Measurements from ENCODE around the gene BRINP1.

The BRINP1 gene, protein sequence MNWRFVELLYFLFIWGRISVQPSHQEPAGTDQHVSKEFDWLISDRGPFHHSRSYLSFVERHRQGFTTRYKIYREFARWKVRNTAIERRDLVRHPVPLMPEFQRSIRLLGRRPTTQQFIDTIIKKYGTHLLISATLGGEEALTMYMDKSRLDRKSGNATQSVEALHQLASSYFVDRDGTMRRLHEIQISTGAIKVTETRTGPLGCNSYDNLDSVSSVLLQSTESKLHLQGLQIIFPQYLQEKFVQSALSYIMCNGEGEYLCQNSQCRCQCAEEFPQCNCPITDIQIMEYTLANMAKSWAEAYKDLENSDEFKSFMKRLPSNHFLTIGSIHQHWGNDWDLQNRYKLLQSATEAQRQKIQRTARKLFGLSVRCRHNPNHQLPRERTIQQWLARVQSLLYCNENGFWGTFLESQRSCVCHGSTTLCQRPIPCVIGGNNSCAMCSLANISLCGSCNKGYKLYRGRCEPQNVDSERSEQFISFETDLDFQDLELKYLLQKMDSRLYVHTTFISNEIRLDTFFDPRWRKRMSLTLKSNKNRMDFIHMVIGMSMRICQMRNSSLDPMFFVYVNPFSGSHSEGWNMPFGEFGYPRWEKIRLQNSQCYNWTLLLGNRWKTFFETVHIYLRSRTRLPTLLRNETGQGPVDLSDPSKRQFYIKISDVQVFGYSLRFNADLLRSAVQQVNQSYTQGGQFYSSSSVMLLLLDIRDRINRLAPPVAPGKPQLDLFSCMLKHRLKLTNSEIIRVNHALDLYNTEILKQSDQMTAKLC

DNA sequence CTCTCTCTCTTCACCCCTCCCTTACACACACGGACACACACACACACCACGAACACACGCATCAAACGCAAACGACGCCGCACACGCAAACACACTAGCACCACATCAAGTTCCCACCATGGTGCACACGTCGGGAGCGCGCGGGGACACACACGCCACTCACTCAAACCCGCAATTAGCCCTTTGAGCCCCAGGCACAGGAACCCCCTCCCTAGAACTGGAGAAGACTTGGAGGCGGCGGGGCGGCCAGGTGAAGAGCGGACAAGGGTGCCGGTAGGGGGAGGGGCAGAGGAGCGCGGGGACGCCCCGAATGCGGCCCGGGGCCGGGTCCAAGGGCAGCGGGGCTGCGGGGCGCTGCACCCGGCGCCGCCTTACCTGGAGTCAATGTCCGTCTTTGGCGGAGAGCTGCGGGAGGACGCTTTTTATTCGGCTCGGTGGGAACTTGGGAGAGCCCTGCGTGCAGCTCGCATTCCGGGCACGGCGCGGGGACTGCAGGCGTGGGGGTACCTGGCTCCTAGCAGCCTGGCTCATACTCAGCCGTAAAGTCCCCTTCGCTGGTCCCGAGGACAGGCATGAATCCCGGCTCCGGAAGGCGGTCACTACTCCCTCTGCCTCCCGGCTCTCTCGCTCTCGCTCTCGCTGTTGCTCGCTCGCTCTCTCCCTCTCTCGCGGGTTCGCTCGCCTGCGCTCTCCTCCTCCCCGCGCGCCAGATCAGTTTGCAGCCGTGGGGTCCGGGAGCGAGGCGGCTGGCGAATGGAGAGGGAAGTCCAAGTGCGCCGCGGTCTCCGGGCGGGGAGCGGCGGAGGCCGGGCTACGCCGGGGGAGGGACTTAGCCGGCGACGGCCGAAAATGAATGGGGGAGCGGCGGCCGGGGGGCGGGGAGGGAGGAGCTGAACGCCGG is at the start of gene BRINP1:
Gene BRINP1 (minus strand): TSS at position 755 of the 901 bp plus-strand sequence. CDS start 56,080 bp downstream, outside the sequence.
- DNase-seq = no peak

DNA sequence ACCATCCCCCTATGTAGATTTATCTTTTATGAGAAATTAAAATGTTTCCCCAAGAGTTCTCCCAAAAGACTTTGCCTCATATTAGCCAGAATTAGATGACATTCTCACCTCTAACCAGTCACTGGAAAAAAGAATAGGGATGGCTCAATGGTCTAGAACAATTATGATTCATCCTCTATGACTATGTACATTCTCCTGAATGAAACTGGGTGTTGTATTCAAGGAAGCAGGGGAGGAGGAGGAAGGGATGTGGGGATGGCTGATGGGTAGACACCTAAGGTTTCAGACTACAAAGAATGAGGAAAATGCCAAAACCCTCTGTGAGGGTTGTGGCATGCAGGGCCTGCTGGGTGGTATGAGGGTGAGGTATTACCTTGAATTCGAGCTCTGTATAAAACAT is 49.5 kb upstream of the BRINP1 start:
- no peak for DNase-seq

DNA sequence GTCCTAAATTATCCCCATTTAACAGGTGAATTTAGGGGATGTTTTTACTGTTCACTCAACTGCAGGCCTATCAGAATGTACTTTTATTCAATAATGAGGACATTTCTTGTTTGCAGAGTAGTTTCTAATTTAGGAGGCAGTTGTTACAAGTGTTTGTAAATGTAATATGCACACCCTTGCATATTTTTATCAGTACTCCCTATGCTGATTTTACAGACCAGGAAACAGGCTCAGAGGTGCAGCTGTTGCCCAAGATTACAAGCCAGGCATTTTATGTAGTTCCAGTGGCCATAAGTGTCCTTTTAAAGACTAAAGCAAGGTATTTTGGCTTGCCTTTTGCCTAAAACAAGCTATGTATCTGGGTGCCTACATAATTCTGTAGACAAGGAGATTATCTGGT is 47.6 kb upstream of the BRINP1 start:
- DNase-seq = no peak

DNA sequence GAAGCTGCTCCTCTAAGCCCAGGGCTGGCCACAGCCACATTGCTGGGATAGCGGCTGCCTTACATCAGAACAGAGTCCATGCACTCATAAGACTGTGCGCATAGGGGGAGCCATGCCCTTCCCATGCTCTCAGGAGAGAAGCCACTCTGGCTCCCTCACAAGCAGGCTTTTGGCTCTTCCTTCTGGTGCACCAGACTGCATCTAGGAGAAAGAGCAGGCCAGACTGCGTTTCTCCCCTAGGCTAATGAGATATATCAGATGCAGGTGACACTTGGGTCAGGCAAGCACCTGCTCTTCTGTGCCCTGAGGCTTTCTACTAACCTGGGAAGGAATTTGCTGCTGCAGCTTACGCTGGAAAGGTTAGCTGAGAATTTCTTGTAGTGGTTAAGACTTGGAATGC is 43.2 kb upstream of the BRINP1 start:
- no peak for DNase-seq

DNA sequence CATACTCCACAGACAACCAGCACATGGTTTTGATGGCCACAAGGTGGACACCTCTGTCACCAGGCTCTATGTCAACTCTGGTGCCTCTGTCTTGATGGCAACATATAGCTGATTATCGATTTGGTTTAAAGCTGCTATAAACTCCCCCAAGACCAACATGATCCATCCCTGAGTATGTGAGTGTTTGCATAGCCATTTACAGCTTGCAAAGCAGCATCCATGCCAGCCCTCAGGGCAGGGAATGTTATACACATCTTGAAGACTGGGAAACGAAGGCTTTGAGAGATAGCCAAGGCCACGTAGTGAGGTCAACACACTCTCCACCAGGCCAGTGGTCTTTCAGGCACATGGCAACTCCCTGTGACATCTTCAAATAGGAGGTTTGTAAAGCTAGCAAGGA is 40.3 kb upstream of the BRINP1 start:
- DNase-seq = no peak

DNA sequence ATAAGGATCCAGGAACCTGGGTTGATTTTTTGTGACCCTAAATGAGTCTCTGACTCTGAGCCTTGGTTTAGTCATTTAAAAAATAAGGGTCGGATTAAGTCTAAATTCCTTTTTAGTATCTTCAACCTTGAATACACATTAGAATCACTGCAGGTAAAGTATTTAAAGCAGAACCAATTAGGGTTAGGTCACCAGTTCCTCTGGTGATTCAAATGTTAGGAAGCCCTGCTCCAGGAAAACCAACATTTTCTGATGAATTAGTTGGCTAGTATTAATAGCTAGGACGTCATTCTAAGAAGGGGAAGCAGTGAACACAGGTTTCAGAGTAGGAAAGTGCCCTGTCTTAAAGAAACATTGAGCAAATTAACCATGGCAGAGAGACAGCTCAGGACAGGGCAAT is 31.4 kb upstream of the BRINP1 start:
- no peak for DNase-seq

GRCh38 chr9:119398350-119398749 is 29.1 kb upstream of the BRINP1 start:
- no peak for DNase-seq

DNA sequence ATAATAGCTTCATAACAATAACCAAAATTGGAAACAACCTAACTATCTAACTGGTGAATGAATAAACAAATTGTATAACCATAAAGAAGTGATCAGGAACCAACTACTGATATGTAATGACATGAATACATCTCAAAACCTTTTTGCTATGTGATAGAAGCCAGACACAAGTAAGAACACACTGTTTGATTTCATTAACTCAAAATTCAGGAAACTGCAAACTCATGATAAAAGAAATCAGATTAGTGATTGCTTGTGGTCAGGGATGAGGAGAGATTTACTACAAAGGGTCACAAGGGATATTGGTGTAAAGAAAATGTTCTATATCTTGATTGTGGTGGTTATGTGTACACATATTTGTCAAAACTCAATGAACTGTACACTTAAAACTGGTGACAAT is 22.6 kb upstream of the BRINP1 start:
- no peak for DNase-seq

GRCh38 chr9:119375892-119376291 is 6.7 kb upstream of the BRINP1 start:
- peak; percentile 21 for DNase-seq

GRCh38 chr9:119372951-119373350 is 3.7 kb upstream of the BRINP1 start:
- DNase-seq = no peak

DNA sequence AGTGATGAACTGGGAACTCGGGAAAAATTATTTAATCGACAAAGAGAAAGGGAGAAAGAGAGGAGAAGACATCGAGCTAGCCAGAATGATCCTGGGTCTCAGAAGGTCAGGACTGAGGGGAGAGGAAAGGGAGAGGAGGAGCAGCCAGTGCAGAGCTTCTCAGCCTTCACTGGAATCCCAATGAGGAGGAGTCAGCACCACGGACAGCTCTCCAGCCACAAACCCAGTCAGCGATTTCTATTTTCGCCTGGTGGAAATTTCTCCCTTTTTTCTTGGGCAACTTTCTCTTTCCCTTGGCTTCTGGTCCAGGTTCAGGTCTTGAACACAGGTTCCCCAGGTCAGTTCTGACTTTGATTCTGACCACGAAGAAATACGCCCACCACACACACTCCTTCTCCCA is 1.6 kb upstream of the BRINP1 start:
- peak; percentile 37 for DNase-seq

DNA sequence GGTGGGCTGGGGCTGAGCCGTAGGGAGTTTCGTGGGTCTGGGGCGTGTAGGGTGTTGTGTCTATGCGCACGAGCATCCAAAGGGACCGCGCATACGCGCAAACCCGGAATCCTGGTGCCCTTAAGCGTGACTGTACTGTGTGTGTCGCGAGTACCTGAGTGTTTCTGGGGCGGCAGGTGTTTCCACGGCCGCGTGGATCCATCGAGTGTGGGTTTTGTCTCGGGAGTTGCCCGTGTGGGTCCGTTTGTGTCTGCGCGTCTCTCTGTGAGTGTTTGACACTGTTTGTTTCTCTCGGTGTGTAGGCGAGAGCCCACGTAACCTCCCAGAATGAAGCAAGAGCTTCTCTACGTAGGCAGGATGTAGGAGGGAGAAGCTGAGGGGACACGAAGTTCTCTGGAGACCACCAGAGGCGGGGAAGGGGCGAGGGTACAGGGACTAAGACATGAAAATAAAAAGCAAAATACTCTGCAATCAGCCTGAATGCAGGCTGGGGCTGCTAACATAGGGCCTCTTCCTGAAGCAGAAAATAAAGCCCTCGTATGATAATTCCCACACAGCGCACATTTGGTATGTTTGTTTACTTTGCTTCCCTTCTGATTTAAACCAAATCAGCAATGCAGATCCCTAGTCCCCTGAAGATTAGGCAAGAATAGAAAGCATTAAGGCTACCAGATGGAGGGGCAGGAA is 588 bp upstream of the BRINP1 start:
- DNase-seq = no peak

DNA sequence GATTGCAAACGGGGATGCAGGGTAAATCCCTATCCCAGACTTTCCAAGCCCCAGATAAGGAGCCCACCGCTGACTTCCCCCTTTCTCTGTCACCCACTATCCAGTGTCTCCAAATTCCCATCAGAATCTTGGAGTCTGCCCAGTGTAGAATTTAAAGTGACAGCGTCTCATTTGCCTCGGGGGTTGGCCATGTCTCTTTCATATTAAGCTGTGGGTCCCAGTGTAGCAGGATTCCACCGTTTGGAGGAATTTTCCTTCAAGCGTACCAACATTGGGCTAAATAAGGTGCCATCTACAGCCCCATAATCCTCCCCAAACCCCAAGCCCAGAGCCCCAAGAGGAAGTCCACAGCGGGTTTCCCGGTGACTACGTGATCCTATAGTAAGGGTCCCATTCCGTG is 1.1 kb downstream of the BRINP1 start:
- no peak for DNase-seq

GRCh38 chr9:119367683-119368075 is 1.6 kb downstream of the BRINP1 start:
- no peak for DNase-seq

GRCh38 chr9:119366909-119367682 is 2.1 kb downstream of the BRINP1 start:
- DNase-seq = no peak

DNA sequence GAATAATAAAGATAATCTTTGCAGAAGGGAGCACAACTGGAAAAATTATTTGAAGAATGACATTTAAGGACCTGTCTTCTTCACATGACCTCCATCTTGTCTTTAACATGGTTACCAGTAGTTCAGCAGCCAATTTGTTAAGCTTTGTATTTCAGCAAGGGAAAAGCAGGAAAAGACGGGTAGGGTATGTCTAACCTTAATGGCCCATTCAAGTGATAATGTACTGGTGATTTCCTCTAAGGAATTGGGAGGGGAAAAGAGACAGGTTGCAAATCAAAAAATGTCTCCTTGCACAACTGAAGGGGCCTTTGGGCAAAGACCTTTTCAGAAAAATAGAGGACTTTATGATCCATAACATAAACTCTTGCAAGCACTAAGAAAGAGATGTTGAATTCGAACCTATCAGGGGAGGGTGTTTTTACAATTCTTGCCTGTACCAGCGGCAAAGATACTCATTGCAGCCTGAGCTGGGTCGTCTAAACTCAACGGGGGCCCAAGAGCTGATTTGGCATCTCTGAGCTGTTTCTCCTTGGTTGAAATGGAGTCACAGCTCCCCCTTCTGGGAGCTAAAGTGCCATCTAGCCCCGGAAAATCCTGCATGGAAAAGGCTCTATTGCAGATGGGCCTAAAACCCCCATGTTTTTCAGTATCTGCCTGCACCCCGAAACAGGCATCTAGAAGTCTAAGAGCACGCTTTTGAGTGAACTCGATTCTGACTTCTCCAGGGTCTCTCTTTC is 3.8 kb downstream of the BRINP1 start:
- peak; percentile 23 for DNase-seq

GRCh38 chr9:119360237-119360636 is 9.0 kb downstream of the BRINP1 start:
- no peak for DNase-seq

DNA sequence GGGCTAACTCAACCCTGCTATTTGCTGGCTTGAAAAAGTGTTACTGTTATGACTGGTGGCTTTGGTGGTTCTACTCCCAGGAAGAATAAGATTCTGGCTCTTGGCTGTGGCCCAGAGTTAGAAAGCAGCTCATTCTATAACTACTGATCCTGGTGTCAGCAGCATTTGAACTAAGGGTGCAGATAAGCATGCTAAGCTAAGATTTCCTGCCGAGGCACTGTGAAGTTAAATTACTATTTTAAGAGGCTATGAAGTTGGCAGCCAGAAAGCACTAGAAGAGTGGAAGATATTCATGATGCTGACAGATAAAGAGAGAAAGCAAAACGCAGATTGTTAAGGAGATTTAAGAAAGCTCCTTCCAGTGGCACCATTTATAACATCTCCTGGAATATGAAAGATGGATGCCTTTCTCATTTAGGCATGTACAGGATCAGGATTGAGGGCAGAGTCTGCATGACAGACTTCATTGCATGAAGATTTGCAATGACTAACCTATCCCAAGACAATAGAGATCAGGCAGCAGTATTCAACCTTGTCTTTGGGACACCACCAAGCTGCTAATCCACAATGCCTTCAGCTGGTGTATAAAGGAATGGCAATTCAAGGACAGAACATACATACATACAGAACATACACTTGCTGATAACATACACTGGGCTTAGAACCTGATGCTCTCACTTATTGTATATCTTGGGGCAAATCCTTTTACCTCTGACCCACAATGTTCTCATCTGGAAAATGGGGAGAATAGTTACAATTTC is 11.7 kb downstream of the BRINP1 start:
- DNase-seq = no peak

DNA sequence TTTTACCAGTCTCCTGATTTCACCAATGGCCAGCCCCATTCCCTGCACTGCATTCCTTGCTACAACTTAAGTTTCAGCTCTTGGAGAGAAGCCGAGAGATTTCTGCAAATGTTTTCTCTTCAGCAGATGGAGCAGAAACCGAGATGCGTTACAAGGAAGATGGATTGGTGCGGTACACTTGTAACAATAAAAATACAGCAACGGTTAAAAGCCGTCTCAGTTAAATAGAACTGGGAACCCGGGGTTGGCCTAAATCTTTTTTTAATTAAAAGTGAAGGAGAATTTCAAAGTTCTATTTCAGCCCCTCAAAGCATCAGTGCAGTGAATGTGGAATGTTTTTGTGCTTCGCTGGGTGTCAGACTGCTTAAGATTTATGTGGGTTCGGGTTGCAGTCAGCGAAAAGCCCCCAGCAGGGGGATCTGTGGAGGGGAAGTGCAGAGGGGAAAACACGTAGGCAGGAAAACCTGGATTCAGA is 19.8 kb downstream of the BRINP1 start:
- no peak for DNase-seq
